CD4-positive, alpha-beta T cell treated with Interleukin-15 for 1 hour (primary cell): Measurements from ENCODE around the gene GNA15.
"Not testable (repeated sequence)": the region's sequence is repeated elsewhere in the genome, so short reads cannot be mapped to it uniquely, and the experiment has no call there.

Experiments
- DNase-seq: peaks from one replicate; pipeline ENCODE4 v3.0.0-alpha.2; 2020

Gene GNA15, protein sequence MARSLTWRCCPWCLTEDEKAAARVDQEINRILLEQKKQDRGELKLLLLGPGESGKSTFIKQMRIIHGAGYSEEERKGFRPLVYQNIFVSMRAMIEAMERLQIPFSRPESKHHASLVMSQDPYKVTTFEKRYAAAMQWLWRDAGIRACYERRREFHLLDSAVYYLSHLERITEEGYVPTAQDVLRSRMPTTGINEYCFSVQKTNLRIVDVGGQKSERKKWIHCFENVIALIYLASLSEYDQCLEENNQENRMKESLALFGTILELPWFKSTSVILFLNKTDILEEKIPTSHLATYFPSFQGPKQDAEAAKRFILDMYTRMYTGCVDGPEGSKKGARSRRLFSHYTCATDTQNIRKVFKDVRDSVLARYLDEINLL

DNA sequence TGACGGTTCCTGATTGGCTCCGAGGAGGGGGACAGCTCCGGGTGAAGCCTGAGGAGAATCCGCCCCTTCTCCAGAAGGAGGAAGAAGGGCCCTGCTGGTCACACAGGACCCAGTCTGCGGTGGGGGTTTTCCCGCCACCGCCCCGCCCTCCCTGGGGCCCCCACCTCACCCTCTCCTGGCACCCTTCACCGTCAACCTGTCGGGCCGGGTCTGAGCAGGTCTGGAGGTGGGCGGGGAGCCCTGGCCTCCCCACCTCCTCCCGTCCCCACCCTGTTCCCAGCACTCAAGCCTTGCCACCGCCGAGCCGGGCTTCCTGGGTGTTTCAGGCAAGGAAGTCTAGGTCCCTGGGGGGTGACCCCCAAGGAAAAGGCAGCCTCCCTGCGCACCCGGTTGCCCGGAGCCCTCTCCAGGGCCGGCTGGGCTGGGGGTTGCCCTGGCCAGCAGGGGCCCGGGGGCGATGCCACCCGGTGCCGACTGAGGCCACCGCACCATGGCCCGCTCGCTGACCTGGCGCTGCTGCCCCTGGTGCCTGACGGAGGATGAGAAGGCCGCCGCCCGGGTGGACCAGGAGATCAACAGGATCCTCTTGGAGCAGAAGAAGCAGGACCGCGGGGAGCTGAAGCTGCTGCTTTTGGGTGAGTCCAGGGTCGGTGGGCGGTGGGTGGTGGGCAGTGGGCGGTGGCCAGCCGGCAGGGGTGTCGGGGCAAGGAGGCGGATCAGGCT is at the start of gene GNA15:
TSS of gene GNA15 (plus strand) at position 73 of the 723 bp plus-strand sequence. CDS start at position 491, 418 bp downstream.
- peak; percentile 79 for DNase-seq

DNA sequence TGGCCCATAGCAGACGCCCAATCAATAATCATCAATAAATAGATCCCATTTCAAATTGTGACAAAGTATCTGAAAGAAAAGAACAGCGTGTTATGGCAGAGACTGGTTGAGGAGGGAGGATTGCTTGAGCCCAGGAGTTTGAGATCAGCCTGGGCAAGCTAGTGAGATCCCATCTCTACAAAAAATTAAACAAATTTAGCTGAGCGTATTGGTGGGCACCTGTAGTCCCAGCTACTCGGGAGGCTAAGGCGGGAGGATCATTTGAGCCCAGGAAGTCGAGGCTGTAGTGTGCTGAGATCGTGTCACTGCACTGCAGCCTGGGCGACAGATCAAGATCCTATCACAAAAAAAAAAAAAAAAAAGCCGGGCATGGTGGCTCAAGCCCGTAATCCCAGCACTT is 48.1 kb upstream of the GNA15 start:
- DNase-seq: no peak

DNA sequence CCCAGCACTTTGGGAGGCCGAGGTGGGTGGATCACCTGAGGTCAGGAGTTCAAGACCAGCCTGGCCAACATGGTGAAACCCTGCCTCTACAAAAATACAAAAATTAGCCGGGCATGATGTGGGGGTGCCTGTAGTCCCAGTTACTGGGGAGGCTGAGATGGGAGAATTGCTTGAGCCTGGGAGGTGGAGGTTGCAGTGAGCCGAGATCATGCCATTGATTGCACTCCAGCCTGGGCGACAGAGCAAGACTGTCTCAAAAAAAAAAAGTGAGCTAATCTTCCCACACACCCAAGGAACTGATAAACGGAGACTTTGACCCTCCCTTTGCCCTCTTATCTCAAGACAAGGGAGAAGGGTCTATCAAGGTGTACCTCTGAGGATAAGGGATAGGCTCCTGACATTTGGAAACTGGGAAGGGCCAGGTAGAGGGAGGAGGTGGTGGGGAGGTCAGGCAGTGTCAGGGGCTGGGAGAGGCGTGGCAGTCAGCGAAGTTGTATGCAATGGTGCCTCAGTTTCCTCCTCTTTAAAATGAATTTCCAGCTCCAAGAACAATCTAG is 46.5 kb upstream of the GNA15 start:
- not testable (repeated sequence) for DNase-seq

DNA sequence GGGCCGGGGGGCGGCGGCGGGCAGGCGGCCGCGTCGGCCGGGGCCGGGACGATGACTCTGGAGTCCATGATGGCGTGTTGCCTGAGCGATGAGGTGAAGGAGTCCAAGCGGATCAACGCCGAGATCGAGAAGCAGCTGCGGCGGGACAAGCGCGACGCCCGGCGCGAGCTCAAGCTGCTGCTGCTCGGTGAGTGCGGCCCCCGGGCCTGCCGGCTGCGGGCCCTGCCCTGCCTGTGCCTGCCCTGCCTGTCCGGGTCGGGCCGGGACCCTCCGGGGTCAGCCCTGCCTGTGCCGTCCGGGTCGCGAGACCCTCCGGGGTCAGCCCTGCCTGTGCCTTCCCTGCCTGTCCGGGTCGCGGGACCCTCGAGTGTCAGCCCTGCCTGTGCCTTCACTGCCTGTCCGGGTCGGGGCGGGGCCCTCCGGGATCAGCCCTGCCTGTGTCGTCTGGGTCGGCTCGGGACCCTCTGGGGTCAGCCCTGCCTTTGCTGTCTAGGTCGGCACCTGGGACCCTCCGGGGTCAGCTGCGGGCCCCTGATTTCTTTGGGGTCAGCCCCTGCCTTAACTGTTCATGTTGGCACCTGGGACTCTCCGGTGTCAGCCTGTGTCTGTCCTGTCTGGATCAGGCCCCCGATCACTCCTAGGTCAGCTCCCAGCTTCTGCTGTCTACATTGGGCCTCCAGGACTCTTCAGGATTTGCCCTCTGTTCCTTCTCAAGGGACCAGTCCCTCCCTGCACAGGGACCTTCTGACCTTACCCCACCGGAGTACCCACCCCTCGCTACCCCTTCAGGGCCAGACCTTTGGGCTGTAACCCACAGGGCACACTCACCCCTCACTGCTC is 41.0 kb upstream of the GNA15 start:
- no peak for DNase-seq

DNA sequence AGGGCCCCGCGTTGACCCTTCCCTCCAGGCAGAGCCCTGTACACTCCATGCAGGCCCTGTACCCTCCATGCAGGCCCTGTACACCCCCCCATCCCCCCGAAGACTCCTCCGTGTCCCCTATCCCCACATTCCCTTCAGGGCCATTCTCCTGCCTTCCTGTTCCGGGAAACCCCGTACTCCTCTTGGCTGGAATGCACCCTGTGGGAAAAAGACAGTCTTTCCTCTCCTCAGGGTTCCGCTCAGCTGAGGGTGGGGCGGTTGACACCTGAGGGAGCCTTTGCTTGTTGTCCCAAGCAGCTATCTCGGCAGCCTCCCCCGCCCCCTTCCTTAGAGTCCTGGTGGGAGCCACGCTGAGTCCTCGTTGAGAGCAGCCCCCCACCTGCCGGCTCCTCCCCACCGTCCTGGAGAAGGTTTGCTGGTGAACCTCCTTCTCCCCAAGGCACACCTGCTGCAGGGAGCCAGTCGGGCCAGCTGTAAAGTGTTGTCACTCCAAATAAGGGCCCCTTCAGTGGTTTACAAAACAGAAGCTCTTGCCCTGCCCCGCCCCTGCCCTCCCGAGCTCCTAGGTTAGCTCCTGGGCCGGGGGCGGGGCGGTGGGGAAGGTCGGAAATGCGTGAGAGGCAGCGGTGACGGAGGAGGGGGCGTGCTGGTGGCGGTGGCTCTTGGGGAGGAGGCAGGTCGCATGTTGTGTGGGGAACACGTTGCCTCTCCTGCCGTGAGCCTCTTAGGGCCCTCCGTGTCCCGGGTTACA is 40.2 kb upstream of the GNA15 start:
- DNase-seq: peak; percentile 82

DNA sequence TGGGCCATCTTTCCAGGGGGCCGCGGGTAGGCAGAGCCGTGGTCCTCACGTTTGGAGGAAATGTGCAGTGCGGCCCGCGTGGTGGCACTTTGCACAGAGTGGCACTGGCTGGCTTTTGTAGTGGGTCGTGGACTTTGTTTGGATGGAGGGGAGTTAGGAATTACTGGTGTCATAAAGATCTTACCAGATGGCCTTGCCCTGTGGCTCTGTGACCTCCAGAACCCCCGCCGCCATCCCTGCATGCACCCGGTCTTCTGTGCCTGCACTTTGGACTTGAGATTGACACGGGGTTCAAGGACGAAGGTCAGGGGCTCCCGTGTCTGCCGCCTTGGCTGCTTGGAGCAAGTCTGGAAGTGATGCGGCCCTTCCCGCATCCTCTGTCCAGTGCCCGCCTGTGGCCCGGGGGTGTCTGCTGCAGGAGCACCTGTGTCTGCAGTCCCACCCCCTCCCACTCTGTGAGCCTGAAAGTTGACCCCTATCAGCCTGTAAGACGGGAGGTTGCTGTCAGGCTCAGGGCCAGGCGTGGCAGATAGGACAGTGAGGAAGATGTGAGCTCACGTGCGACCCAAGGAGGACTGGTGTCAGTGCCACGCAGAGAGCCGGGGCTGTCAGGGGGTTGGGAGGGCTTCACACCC is 39.4 kb upstream of the GNA15 start:
- DNase-seq: no peak

DNA sequence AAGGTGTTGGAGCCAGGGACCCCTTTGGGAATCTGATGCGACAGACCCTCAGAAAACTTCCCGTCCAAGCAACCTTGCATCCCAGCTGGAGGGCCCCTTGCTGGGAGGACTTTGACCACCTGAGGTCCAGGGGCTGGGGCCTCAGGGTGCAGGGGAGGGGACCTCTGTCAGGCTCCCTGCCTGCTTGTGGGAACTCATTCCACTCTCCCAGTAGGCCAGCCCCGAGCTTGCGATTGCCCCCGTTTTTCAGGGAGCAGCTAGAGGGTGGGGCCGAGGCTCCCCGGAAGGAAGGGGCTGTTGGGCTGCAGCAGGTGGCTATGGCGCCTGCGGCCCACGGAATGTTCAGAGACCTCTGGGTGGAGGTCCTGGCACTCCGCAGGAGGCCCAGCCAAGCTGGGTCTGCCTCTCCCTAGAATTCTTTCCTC is 38.9 kb upstream of the GNA15 start:
- DNase-seq: no peak

DNA sequence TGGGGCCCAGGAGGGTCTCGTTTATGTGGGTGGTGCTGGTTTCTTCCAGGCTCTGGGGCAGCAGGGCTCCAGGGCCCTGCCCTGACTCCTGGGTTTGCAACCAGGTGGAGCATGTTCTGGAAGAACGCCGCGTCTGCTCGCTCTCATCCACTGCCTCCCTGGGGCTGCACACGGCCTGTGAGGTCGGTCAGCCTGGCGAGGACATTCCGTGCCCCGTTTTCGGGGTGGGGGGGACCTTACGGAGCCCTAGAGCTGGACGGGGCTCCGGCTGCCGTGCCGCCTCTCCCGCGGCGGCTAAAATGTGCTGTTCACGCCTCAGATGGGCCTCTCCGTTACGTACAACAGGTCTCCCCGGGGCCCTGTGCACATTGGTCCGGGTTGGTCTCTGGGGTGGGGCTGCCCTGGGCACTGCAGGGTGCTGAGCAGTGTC is 38.4 kb upstream of the GNA15 start:
- DNase-seq: no peak

DNA sequence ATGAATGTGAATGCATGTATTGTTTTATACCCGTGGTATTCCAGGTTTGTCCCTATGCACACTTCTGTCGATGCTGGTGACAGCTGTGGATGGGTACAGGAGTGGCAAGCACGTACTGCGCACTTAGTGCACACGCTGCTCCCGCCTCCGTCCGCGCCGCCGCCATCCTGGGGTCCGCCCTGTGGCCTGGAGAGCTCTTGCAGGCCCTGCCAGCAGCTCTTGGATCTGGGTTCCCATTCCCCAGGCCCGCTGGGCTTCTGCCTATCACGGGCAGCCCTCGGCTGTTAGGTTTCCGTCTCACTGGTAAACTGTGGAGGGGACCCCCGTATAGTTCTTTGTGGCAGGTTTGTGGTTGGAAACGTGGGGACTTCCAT is 37.7 kb upstream of the GNA15 start:
- no peak for DNase-seq

DNA sequence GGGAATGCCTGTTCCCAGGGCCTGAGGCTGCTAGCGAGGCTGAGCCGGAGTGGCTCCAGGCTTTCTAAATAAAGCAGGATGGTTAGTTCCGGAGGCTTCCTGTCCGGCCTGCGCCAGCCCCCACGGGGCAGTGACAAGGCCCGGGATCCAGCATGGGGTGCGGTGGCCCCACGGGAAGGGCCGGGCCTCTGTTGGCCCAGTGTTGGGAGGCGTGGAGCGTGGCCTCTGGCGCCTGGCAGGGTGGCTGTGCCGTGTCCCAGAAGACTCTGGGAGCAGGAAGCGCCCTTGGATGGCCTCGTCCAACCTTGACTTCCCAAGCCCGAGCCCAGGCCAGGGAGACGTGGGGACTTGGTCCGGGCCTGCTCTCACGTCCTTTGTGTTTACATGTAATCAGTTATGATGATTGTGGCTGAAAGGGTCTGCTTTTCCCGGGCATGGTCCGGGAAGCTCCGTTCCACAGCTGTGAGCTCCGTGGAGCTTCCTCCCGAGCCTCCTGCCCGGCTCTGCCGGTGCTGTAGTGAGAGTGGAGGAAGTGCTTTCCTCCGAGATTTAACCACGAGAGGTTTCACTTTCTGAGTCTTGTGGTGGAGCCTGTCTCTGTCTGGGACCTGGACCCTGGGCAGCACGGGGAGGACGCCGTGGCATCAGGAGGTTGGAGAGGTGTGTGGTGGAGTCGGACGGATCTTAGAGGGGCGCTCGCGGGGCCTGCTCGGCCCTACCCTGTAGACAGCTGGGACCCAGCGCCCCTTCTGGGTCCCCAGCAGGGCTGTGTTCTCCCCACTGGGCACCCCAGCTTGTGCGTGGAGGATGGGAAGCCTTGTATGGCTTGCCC is 37.1 kb upstream of the GNA15 start:
- DNase-seq: no peak

DNA sequence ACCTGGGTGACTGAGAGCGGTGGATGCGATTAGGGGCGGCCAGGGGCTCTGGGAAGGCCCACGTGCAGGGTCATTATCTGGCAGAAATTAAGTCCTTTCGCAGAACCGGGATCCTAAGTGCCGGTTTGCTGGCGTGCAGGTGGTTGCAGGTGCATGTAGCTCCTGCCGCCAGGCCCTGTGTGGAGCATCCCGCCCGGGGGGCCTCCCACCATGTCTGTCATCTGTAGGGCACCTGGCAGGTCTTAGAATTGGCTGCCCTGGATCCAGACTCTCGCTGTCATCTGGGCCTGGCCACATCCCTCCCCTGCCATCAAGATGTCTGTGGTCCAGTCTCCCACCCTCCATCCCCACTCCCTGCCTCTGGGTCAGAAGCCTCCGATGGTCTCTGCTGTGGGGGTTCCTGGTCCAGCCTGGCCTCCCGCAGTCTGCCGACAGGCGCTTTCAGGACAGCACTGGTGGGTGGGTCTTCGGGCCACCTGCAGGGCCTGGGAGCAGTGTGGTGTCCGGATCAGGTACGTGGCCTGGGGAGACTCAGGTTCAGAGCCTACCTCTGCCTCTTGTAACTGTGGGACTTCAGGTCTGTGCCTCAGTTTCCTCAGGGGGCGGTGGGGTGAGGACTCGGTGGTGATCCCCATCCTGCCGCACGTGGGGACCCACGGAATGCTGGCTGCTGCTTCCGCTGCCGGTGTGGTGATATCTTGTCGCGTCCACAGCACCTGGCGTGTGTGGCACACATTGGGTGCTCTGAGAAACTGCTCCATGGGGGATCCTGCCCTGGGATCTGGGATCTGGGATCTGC is 36.3 kb upstream of the GNA15 start:
- DNase-seq: no peak

DNA sequence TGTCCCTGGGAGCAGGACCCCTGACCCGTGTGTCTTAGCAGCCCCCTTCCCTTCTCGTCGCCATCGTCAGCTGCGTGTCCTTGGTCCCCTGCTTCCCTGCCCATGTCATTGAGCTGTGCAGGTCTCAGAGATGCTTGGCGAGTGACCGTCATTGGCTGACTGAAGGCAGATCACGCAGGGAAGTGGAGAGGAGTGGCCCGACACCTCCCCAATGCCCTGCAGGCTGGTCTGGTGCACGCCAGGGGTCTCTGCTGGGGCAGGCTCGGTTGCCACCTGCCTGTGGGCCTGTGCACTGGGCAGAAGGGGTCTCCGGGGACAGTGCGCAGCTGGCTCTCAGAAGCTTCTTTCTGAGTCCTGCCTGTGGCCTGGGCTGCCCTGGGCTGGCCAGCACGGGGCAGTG is 35.5 kb upstream of the GNA15 start:
- DNase-seq: no peak

DNA sequence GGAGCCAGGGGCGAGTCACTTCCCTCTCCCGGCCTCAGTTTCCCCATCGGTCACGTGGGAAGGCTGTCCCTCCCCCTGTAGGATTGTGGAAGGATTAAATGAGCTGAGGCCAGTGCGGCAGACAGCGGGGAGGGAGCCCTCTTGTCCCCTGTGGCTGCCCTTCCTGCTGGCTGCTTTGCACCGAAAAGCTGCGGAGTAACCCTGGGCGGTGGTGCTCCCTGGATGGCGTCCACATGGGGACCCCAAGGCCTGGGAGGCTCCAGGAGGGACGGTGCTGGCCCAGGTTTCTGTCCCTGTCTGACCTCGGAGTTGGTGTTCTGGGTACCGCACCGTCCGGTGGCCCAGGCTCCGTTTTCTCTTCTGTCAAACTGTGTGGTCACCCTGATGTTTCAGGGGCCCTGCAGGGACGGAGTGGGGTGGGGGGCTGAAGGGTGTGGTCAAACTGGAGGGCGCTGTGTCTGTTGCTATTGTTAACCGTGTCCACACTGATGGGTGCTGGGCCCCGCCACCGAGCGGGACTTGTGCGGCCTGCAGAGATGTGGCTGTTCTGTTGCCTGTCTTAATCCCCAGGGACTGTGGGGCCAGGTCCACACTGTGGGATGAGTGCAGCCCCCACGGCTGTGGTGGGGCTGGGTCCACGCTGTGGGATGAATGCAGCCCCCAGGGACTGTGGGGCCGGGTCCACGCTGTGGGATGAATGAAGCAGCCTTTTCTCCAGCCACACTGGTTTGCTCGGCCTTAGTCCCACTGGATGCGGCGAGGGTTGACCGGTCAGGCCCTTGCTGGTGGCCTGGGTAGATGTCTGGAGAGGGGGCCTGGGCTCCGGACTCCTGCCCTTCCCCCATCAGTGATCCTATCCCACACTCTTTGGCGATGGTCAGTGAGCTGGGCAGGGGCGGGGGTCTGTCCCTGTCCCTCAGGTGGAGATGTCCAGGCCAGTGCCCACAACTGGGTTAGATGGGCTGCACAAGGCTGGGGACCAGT is 34.8 kb upstream of the GNA15 start:
- no peak for DNase-seq

DNA sequence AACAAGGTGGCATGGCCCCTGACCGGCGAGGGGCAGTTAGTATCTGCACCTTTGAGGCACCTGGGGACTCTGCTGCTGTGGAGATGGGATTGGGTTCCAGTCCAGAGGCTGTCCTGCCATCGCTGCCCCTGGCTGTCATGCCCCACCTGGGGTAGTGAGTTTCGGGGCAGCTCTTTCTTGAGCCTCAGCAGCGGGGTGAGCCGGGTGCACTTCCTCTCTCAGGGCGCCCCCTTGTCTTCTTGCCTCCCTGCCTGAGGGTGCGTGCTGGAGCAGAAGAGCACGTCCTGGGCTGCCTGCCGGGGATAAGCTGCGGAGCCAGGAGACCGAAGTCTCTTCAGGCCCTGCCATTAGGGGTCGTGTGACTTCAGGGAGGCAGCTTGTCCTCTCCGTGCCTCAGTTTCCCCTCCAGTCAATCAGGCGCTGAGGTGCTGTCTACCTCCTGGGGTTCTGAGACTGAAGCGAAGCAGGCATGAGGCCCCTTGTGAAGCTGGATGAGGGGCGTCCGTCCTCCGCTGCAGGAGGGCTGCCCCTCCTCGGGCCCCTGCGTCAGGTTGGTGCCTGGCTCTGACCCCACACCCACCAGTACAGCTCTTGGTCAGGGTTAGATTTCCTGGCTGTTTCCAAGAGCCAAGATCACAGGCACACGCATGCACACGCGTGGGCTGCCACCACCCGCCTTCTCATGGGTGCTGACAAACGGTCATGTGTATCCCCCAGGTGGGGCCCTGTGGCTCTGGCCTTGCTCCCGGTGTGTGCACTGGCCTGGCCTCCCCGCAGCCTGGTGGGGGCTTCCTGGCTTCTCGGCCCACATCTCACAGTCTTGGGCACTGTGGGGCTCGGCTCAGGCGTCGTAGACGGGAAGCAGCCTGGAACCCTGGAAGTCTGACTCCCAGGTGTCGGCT is 33.3 kb upstream of the GNA15 start:
- DNase-seq: no peak

DNA sequence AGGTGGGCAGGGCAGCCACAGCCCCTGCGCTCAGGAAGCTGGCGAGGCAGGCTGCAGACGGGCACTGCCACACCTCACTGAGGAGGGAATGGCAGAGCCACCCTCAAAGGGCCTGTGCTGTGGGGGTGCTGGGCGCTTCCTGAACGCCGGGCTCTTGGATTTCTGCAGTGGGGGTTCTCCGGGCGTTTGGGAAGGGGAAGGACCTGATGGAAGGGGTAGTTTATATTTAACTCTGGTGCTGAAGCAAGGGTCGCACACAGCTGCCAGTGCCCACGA is 31.2 kb upstream of the GNA15 start:
- no peak for DNase-seq

DNA sequence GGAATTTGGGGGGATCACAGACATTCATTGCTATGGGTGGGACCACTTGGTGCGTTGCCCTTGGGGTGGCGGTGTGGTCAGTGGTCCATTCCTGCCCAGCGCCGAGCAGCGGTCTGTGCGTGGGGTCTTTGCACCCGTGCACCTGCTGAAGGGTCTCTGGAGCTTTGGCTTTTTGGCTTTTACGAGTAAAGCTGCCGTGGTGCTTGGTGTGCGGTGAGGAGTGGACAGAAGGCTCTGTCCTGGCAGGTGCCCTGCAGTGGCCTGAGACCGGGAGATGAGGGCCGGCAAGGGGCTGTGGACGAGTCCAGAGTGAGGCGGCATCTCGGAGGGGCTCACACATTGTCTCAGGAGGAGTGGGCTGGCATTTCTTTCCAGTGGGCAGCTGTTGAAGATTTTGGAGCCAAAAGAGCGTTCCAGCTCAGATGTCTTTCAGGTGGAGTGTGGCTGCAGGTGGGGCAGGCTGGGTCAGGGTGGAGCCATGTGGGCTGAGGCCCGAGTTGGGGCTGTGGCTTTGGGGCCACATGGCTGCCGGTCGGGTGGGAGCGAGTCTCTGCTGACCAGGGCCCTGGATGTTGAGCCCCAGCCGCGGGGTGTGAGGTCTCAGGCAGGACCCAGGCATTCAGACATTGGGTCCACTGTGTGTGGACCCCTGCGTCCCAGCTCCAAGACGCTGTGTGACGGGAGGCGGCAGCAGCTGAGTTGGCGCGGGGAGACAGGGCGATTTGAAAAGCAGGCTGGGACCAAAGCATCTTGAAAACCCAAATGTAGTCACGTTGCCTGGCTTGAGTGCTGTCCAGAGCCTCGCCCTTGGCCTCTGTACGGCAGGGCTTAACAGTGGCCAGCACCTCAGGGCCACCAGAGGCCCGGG is 30.0 kb upstream of the GNA15 start:
- no peak for DNase-seq
